Measurements from ENCODE around the gene CCT6B.
"Not testable (repeated sequence)": the region's sequence is repeated elsewhere in the genome, so short reads cannot be mapped to it uniquely, and the experiment has no call there.

The CCT6B gene

GRCh38 chr17:34979153-34979552 lies 17.9 kb upstream of the CCT6B start:
- H3K4me3 ChIP-seq (ENCODE audit: low read length) = no peak overlapping the region
- H3K36me3 ChIP-seq (ENCODE audit: control insufficient read depth, insufficient read depth, low read length) = no peaks in the 10 kb centered on the region
- H3K4me1 ChIP-seq (ENCODE audit: control insufficient read depth, insufficient read depth, low read length) = peaks cover 11% of the 10 kb centered on the region
- H3K9me3 ChIP-seq (ENCODE audit: control insufficient read depth, low read length) = no peaks in the 10 kb centered on the region
- no peak overlapping the region for H3K9ac ChIP-seq (ENCODE audit: low read length)
- no peaks in the 10 kb centered on the region for H3K27me3 ChIP-seq (ENCODE audit: control insufficient read depth, insufficient read depth, low read length)

- H3K27me3 ChIP-seq (ENCODE audit: control insufficient read depth, insufficient read depth, low read length) = no peaks in the 10 kb centered on the region
- no peaks in the 10 kb centered on the region for H3K36me3 ChIP-seq (ENCODE audit: control insufficient read depth, insufficient read depth, low read length)
- no peaks in the 10 kb centered on the region for H3K9me3 ChIP-seq (ENCODE audit: control insufficient read depth, low read length)
- H3K4me1 ChIP-seq (ENCODE audit: control insufficient read depth, insufficient read depth, low read length) = peaks cover 5% of the 10 kb centered on the region
- no peak overlapping the region for H3K9ac ChIP-seq (ENCODE audit: low read length)
- H3K4me3 ChIP-seq (ENCODE audit: low read length) = no peak overlapping the region
Measured at GRCh38 chr17:34974794-34975785, 13.8 kb upstream of the CCT6B start.

- H3K4me1 ChIP-seq (ENCODE audit: control insufficient read depth, insufficient read depth, low read length) = no peaks in the 10 kb centered on the region
- no peaks in the 10 kb centered on the region for H3K27me3 ChIP-seq (ENCODE audit: control insufficient read depth, insufficient read depth, low read length)
- H3K9ac ChIP-seq (ENCODE audit: low read length) = no peak overlapping the region
- no peaks in the 10 kb centered on the region for H3K36me3 ChIP-seq (ENCODE audit: control insufficient read depth, insufficient read depth, low read length)
- no peak overlapping the region for H3K4me3 ChIP-seq (ENCODE audit: low read length)
- H3K9me3 ChIP-seq (ENCODE audit: control insufficient read depth, low read length) = no peaks in the 10 kb centered on the region
Measured at GRCh38 chr17:34974179-34974578, 12.9 kb upstream of the CCT6B start.

- no peak overlapping the region for H3K9ac ChIP-seq (ENCODE audit: low read length)
- no peaks in the 10 kb centered on the region for H3K27me3 ChIP-seq (ENCODE audit: control insufficient read depth, insufficient read depth, low read length)
- peaks cover 6% of the 10 kb centered on the region for H3K4me1 ChIP-seq (ENCODE audit: control insufficient read depth, insufficient read depth, low read length)
- H3K9me3 ChIP-seq (ENCODE audit: control insufficient read depth, low read length) = no peaks in the 10 kb centered on the region
- no peaks in the 10 kb centered on the region for H3K36me3 ChIP-seq (ENCODE audit: control insufficient read depth, insufficient read depth, low read length)
- no peak overlapping the region for H3K4me3 ChIP-seq (ENCODE audit: low read length)
Measured at GRCh38 chr17:34958438-34958837, 2.8 kb downstream of the CCT6B start.

- not testable (repeated sequence) for H3K9me3 ChIP-seq (ENCODE audit: control insufficient read depth, low read length); H3K27me3 ChIP-seq (ENCODE audit: control insufficient read depth, insufficient read depth, low read length); H3K4me3 ChIP-seq (ENCODE audit: low read length); H3K4me1 ChIP-seq (ENCODE audit: control insufficient read depth, insufficient read depth, low read length); H3K9ac ChIP-seq (ENCODE audit: low read length); H3K36me3 ChIP-seq (ENCODE audit: control insufficient read depth, insufficient read depth, low read length)
Measured at GRCh38 chr17:34950780-34951179, 10.5 kb downstream of the CCT6B start.

GRCh38 chr17:34930283-34930682 lies 31.0 kb downstream of the CCT6B start:
- no peaks in the 10 kb centered on the region for H3K9me3 ChIP-seq (ENCODE audit: control insufficient read depth, low read length)
- H3K27me3 ChIP-seq (ENCODE audit: control insufficient read depth, insufficient read depth, low read length) = no peaks in the 10 kb centered on the region
- no peaks in the 10 kb centered on the region for H3K4me1 ChIP-seq (ENCODE audit: control insufficient read depth, insufficient read depth, low read length)
- no peaks in the 10 kb centered on the region for H3K36me3 ChIP-seq (ENCODE audit: control insufficient read depth, insufficient read depth, low read length)
- no peak overlapping the region for H3K9ac ChIP-seq (ENCODE audit: low read length)
- no peak overlapping the region for H3K4me3 ChIP-seq (ENCODE audit: low read length)

- no peak overlapping the region for H3K9ac ChIP-seq (ENCODE audit: low read length)
- no peak overlapping the region for H3K4me3 ChIP-seq (ENCODE audit: low read length)
- H3K4me1 ChIP-seq (ENCODE audit: control insufficient read depth, insufficient read depth, low read length) = no peaks in the 10 kb centered on the region
- H3K27me3 ChIP-seq (ENCODE audit: control insufficient read depth, insufficient read depth, low read length) = no peaks in the 10 kb centered on the region
- H3K9me3 ChIP-seq (ENCODE audit: control insufficient read depth, low read length) = no peaks in the 10 kb centered on the region
- H3K36me3 ChIP-seq (ENCODE audit: control insufficient read depth, insufficient read depth, low read length) = no peaks in the 10 kb centered on the region
Measured at GRCh38 chr17:34926661-34927060, 34.6 kb downstream of the CCT6B start.

GRCh38 chr17:34920676-34921075 lies 40.6 kb downstream of the CCT6B start:
- Histone ChIP-seq H3K9me3 (ENCODE audit: control insufficient read depth, low read length) (no peaks in the 10 kb centered on the region), H3K4me1 (ENCODE audit: control insufficient read depth, insufficient read depth, low read length) (no peaks in the 10 kb centered on the region), H3K4me3 (ENCODE audit: low read length) (no peak overlapping the region), H3K27me3 (ENCODE audit: control insufficient read depth, insufficient read depth, low read length) (no peaks in the 10 kb centered on the region), H3K36me3 (ENCODE audit: control insufficient read depth, insufficient read depth, low read length) (no peaks in the 10 kb centered on the region), H3K9ac (ENCODE audit: low read length) (no peak overlapping the region)

- Histone ChIP-seq H3K4me1 (ENCODE audit: control insufficient read depth, insufficient read depth, low read length) (no peaks in the 10 kb centered on the region), H3K9me3 (ENCODE audit: control insufficient read depth, low read length) (no peaks in the 10 kb centered on the region), H3K27me3 (ENCODE audit: control insufficient read depth, insufficient read depth, low read length) (no peaks in the 10 kb centered on the region), H3K4me3 (ENCODE audit: low read length) (no peak overlapping the region), H3K36me3 (ENCODE audit: control insufficient read depth, insufficient read depth, low read length) (no peaks in the 10 kb centered on the region), H3K9ac (ENCODE audit: low read length) (no peak overlapping the region)
Measured at GRCh38 chr17:34917381-34917780, 43.9 kb downstream of the CCT6B start.

GRCh38 chr17:34916120-34916519 lies 45.1 kb downstream of the CCT6B start:
- no peaks in the 10 kb centered on the region for H3K9me3 ChIP-seq (ENCODE audit: control insufficient read depth, low read length)
- no peaks in the 10 kb centered on the region for H3K27me3 ChIP-seq (ENCODE audit: control insufficient read depth, insufficient read depth, low read length)
- no peaks in the 10 kb centered on the region for H3K36me3 ChIP-seq (ENCODE audit: control insufficient read depth, insufficient read depth, low read length)
- H3K9ac ChIP-seq (ENCODE audit: low read length) = no peak overlapping the region
- H3K4me3 ChIP-seq (ENCODE audit: low read length) = no peak overlapping the region
- no peaks in the 10 kb centered on the region for H3K4me1 ChIP-seq (ENCODE audit: control insufficient read depth, insufficient read depth, low read length)

GRCh38 chr17:34913001-34913400 lies 48.3 kb downstream of the CCT6B start:
- Histone ChIP-seq H3K9me3 (ENCODE audit: control insufficient read depth, low read length) (no peaks in the 10 kb centered on the region), H3K9ac (ENCODE audit: low read length) (no peak overlapping the region), H3K4me1 (ENCODE audit: control insufficient read depth, insufficient read depth, low read length) (no peaks in the 10 kb centered on the region), H3K36me3 (ENCODE audit: control insufficient read depth, insufficient read depth, low read length) (no peaks in the 10 kb centered on the region), H3K27me3 (ENCODE audit: control insufficient read depth, insufficient read depth, low read length) (no peaks in the 10 kb centered on the region), H3K4me3 (ENCODE audit: low read length) (no peak overlapping the region)

- Histone ChIP-seq H3K27me3 (ENCODE audit: control insufficient read depth, insufficient read depth, low read length) (no peaks in the 10 kb centered on the region), H3K9ac (ENCODE audit: low read length) (no peak overlapping the region), H3K4me3 (ENCODE audit: low read length) (no peak overlapping the region), H3K4me1 (ENCODE audit: control insufficient read depth, insufficient read depth, low read length) (no peaks in the 10 kb centered on the region), H3K36me3 (ENCODE audit: control insufficient read depth, insufficient read depth, low read length) (no peaks in the 10 kb centered on the region), H3K9me3 (ENCODE audit: control insufficient read depth, low read length) (no peaks in the 10 kb centered on the region)
Measured at GRCh38 chr17:34909040-34909439, 52.2 kb downstream of the CCT6B start.
